ENCODE data around the gene MYBBP1A. TPM values are rescaled to one million over a fixed set of nuclear protein-coding genes. Genes with fewer than 3 reads are reported as not detected.

The MYBBP1A gene
- total RNA-seq, 1 experiment from 2014 or later = 130 TPM

DNA sequence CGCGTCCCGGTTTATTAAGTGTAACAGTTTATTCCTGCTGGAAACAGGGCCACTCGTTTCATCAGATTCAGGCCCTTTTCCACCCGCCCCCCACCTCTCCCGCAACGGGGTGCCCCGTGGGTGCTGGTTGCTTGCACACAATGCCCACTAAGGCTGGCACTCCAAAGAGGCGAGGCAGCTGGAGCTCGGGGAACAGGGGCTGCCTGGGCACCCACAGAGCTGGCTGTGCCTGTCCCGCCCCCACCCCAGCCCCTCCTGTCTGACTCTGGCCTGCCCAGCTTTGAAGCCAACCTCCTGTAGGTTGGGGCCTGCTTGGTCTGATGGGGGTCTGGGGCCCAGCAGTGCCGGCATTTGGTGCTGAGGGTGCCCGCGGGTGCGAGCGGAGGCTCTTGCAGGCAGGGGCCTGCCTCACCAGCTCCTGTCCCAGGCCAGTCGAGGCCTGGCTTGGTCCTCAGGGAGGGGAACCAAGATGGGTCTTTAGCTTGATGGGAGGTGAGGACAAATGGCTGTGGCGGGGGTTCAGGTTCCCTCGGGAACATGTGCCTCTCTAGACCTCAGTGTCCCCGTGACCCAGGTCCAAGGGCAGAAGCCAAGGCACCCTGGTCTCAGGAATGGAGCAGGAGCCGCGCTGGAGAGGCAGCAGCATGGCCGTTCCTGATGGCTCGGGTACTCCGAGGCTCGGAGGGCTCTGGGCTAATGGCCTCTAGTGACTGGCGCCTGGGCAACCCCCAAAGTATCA, 20.1 kb downstream of the MYBBP1A start:
- H4K20me1 ChIP-seq (ENCODE audit: insufficient read depth) = no peaks in the 10 kb centered on the region; the same call in 1 of the 2 replicates
- no peaks in the 10 kb centered on the region for H3K9me2 ChIP-seq (ENCODE audit: insufficient read depth)
- DNase-seq (ENCODE audit: low read depth, low spot score) (no peak), ATAC-seq (peak; percentile 10)
- CTCF ChIA-PET = no interaction called here
- H3K79me2 ChIP-seq (ENCODE audit: insufficient read depth, low read length) = no peaks in the 10 kb centered on the region
- 0 out of 2 replicates have a peak overlapping the region, but pooled peaks have one; percentile 31 for H3K4me2 ChIP-seq (ENCODE audit: low read length)
- peaks cover 8 to 19% of the 10 kb centered on the region in 2 experiments; a peak in 3 of 4 replicates for H3K4me1 ChIP-seq (ENCODE audit: control insufficient read depth in 1 of 2, insufficient read depth in 2 of 2, low read length in 2 of 2)
- intact Hi-C loops (cut with micrococcal nuclease) = loop anchor here (5.0 kb wide), 1 partner anchor 113 kb away; no protein-coding TSS in a partner anchor
- H3K9me3 ChIP-seq (ENCODE audit: control insufficient read depth in 1 of 2, insufficient read depth in 1 of 2, low read depth in 1 of 2, low read length in 2 of 2) = no peaks in the 10 kb centered on the region
- no peaks in the 10 kb centered on the region for H3K27me3 ChIP-seq (ENCODE audit: insufficient read depth, low read length)
- RAD21 ChIA-PET (ENCODE audit: low non-redundant PET in 1 of 2, low total read pairs in 2 of 2, uncharacterized antibody in 2 of 2, unreplicated experiment in 2 of 2) = interaction anchor here in 1 of 2 experiments (1.1 kb wide), 1 partner anchor 114 kb away, joined by 3 read pairs; no protein-coding TSS in a partner anchor
- peaks cover 6 to 22% of the 10 kb centered on the region in 2 experiments; a peak in 3 of 4 replicates for H3K36me3 ChIP-seq (ENCODE audit: control insufficient read depth in 1 of 2, insufficient read depth in 2 of 2, low read length in 2 of 2)
- no peak overlapping the region for H3K9ac ChIP-seq (ENCODE audit: low read length)
- no peak overlapping the region for H3K4me3 ChIP-seq (replicated peaks in 1 of 2; ENCODE audit: low read depth in 1 of 2, low read length in 2 of 2)
- TF ChIP-seq ZNF274 (IDR thresholded peaks at IDR 0.05; ENCODE audit: low read depth, low read length) (no peak), POLR2A (IDR thresholded peaks at IDR 0.05; ENCODE audit: borderline replicate concordance, extremely low read depth, insufficient read depth, insufficient read length) (no peak), RAD21 (IDR thresholded peaks at IDR 0.05; ENCODE audit: low read depth) (no peak)
- TF ChIP-seq, protein P1, sequence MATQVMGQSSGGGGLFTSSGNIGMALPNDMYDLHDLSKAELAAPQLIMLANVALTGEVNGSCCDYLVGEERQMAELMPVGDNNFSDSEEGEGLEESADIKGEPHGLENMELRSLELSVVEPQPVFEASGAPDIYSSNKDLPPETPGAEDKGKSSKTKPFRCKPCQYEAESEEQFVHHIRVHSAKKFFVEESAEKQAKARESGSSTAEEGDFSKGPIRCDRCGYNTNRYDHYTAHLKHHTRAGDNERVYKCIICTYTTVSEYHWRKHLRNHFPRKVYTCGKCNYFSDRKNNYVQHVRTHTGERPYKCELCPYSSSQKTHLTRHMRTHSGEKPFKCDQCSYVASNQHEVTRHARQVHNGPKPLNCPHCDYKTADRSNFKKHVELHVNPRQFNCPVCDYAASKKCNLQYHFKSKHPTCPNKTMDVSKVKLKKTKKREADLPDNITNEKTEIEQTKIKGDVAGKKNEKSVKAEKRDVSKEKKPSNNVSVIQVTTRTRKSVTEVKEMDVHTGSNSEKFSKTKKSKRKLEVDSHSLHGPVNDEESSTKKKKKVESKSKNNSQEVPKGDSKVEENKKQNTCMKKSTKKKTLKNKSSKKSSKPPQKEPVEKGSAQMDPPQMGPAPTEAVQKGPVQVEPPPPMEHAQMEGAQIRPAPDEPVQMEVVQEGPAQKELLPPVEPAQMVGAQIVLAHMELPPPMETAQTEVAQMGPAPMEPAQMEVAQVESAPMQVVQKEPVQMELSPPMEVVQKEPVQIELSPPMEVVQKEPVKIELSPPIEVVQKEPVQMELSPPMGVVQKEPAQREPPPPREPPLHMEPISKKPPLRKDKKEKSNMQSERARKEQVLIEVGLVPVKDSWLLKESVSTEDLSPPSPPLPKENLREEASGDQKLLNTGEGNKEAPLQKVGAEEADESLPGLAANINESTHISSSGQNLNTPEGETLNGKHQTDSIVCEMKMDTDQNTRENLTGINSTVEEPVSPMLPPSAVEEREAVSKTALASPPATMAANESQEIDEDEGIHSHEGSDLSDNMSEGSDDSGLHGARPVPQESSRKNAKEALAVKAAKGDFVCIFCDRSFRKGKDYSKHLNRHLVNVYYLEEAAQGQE (IDR thresholded peaks at IDR 0.05; ENCODE audit: low read depth) = no peak
- POLR2A ChIA-PET = no interaction called here
- H3K27ac ChIP-seq (ENCODE audit: low read depth, low read length) = peak overlapping the region; percentile 22
- BruUV-seq (replicated peaks) = no TSS peak
- H2AFZ ChIP-seq (ENCODE audit: low read depth, low read length, poor library complexity, severe bottlenecking) = no peak overlapping the region
